ENCODE data around the gene IFT88. TPM values are rescaled to one million over a fixed set of nuclear protein-coding genes. Genes with fewer than 3 reads are reported as not detected.

The IFT88 gene
- total RNA-seq, 1 experiment from 2014 or later, result 19.4 TPM

- intact Hi-C loops (cut with micrococcal nuclease; ENCODE audit: unreplicated experiment), result no loop called here
- no peak overlapping the region for H3K4me3 ChIP-seq (ENCODE audit: low read depth, low read length, poor library complexity, severe bottlenecking)
- ChIA-PET CTCF (no interaction called here), POLR2A (ENCODE audit: low non-redundant PET) (no interaction called here)
- no TSS peak for BruUV-seq (replicated peaks)
- H3K27ac ChIP-seq (ENCODE audit: low read depth, low read length, poor library complexity, severe bottlenecking), result no peak overlapping the region
- peaks cover 9% of the 10 kb centered on the region for H3K36me3 ChIP-seq (ENCODE audit: insufficient read depth, low read length, poor library complexity, severe bottlenecking)
- DNase-seq (ENCODE audit: low spot score), result no peak
- TF ChIP-seq, protein P1, sequence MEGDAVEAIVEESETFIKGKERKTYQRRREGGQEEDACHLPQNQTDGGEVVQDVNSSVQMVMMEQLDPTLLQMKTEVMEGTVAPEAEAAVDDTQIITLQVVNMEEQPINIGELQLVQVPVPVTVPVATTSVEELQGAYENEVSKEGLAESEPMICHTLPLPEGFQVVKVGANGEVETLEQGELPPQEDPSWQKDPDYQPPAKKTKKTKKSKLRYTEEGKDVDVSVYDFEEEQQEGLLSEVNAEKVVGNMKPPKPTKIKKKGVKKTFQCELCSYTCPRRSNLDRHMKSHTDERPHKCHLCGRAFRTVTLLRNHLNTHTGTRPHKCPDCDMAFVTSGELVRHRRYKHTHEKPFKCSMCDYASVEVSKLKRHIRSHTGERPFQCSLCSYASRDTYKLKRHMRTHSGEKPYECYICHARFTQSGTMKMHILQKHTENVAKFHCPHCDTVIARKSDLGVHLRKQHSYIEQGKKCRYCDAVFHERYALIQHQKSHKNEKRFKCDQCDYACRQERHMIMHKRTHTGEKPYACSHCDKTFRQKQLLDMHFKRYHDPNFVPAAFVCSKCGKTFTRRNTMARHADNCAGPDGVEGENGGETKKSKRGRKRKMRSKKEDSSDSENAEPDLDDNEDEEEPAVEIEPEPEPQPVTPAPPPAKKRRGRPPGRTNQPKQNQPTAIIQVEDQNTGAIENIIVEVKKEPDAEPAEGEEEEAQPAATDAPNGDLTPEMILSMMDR (conservative IDR thresholded peaks at IDR 0.05; ENCODE audit: low read depth, low read length), result no peak
- no peak for TF ChIP-seq EZH2 (IDR thresholded peaks at IDR 0.05; ENCODE audit: borderline replicate concordance, low read depth, low read length, poor library complexity, severe bottlenecking)
- no peaks in the 10 kb centered on the region for H3K27me3 ChIP-seq (replicated peaks; ENCODE audit: insufficient read depth, low read depth, low read length, poor library complexity)
- H3K9me3 ChIP-seq (ENCODE audit: low read depth, low read length, poor library complexity, severe bottlenecking), result peaks cover 8% of the 10 kb centered on the region
- no peaks in the 10 kb centered on the region for H3K4me1 ChIP-seq (ENCODE audit: insufficient read depth, low read length, poor library complexity, severe bottlenecking)
Measured at GRCh38 chr13:20585371-20585770, 18.4 kb downstream of the IFT88 start.

- H3K36me3 ChIP-seq (ENCODE audit: insufficient read depth, low read length, poor library complexity, severe bottlenecking), result peaks cover 8% of the 10 kb centered on the region
- no peaks in the 10 kb centered on the region for H3K4me1 ChIP-seq (ENCODE audit: insufficient read depth, low read length, poor library complexity, severe bottlenecking)
- H3K4me3 ChIP-seq (ENCODE audit: low read depth, low read length, poor library complexity, severe bottlenecking), result no peak overlapping the region
- peaks cover 5% of the 10 kb centered on the region for H3K9me3 ChIP-seq (ENCODE audit: low read depth, low read length, poor library complexity, severe bottlenecking)
- BruUV-seq (replicated peaks), result no TSS peak
- CTCF ChIA-PET, result no interaction called here
- no peaks in the 10 kb centered on the region for H3K27me3 ChIP-seq (replicated peaks; ENCODE audit: insufficient read depth, low read depth, low read length, poor library complexity)
- intact Hi-C loops (cut with micrococcal nuclease; ENCODE audit: unreplicated experiment), result no loop called here
- POLR2A ChIA-PET (ENCODE audit: low non-redundant PET), result no interaction called here
- no peak overlapping the region for H3K27ac ChIP-seq (ENCODE audit: low read depth, low read length, poor library complexity, severe bottlenecking)
- DNase-seq (ENCODE audit: low spot score), result no peak
- TF ChIP-seq, protein P1 (conservative IDR thresholded peaks at IDR 0.05; ENCODE audit: low read depth, low read length), result no peak
Measured at GRCh38 chr13:20588529-20589110, 21.7 kb downstream of the IFT88 start.

DNA sequence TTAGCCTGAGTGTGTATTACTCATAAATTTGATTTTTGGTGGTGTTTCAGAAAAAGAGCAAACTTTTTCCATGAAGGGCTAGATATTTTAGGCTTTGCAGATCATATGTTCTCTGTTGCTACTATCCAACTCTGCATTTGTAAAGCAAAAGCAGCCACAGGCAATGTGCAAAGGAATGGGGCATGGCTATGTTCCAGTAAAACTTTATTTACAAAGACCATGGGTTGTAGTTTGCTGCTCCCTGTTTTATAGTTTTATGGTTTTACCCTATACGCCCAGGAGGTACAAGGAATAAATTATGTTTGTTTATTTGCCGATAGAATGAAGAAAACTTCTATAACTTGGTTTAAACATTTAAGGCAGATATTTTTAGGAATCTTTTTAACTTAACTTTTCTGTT, 23.6 kb downstream of the IFT88 start:
- no peak overlapping the region for H3K4me3 ChIP-seq (ENCODE audit: low read depth, low read length, poor library complexity, severe bottlenecking)
- TF ChIP-seq, protein P1 (conservative IDR thresholded peaks at IDR 0.05; ENCODE audit: low read depth, low read length), result no peak
- TF ChIP-seq EZH2 (IDR thresholded peaks at IDR 0.05; ENCODE audit: borderline replicate concordance, low read depth, low read length, poor library complexity, severe bottlenecking), result no peak
- POLR2A ChIA-PET (ENCODE audit: low non-redundant PET), result no interaction called here
- no peaks in the 10 kb centered on the region for H3K9me3 ChIP-seq (ENCODE audit: low read depth, low read length, poor library complexity, severe bottlenecking)
- no peaks in the 10 kb centered on the region for H3K27me3 ChIP-seq (replicated peaks; ENCODE audit: insufficient read depth, low read depth, low read length, poor library complexity)
- no peaks in the 10 kb centered on the region for H3K36me3 ChIP-seq (ENCODE audit: insufficient read depth, low read length, poor library complexity, severe bottlenecking)
- H3K27ac ChIP-seq (ENCODE audit: low read depth, low read length, poor library complexity, severe bottlenecking), result no peak overlapping the region
- BruUV-seq (replicated peaks), result no TSS peak
- H3K4me1 ChIP-seq (ENCODE audit: insufficient read depth, low read length, poor library complexity, severe bottlenecking), result no peaks in the 10 kb centered on the region
- CTCF ChIA-PET, result no interaction called here
- intact Hi-C loops (cut with micrococcal nuclease; ENCODE audit: unreplicated experiment), result no loop called here
- DNase-seq (ENCODE audit: low spot score), result no peak
